ENCODE data around the gene SELENBP1.

DNA sequence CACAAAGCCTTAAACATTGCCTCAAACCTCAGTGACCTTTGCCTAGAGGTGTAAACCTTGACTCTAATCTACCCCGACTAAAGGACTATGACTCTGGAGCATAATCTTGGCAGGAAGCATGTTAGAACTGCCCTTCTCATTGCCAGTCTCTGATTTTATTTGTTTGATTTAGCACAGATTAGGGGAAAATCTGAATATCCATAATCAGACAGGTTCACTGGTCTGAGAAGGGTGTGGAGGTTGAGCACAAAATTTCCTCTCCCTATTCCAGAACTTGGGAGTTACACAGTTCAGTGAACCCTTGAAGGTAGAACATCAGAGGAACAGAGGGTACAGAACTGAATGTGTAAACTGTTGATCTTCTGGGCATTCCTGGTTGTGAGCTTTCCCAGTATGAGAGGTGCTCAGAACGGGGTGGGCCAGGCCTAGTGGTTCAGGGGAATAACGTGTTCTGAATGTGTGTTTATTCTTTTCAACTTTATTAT lies 18.6 kb upstream of the SELENBP1 start:
- no peak for TF ChIP-seq SMAD3 (CRISPR knock-in tag; conservative IDR thresholded peaks at IDR 0.05)
- TF ChIP-seq MXI1 (IDR thresholded peaks at IDR 0.05; ENCODE audit: low read depth, low read length), result no peak
- no peak for TF ChIP-seq KLF6 (CRISPR knock-in tag; IDR thresholded peaks at IDR 0.05; ENCODE audit: borderline replicate concordance)
- no peak for TF ChIP-seq CHD4 (IDR thresholded peaks at IDR 0.05; ENCODE audit: insufficient read depth, insufficient replicate concordance, low read depth, low read length, poor library complexity, severe bottlenecking)
- no peak for TF ChIP-seq GTF2F1 (IDR thresholded peaks at IDR 0.05; ENCODE audit: low read depth, low read length)
